Ramos (cell line): ENCODE results near the gene MRPS18A.
"Not testable (repeated sequence)": the region's sequence is repeated elsewhere in the genome, so short reads cannot be mapped to it uniquely, and the experiment has no call there.

Experiments used
- in situ Hi-C: fragments of 300-500 bp; cut with MboI; formaldehyde crosslinking; loops from one replicate; pipeline ENCODE4 v1.14.3; 2022; ENCODE audit warnings: low sequenced_read_pairs; ENCODE audit not compliant: unreplicated experiment

The MRPS18A gene

DNA sequence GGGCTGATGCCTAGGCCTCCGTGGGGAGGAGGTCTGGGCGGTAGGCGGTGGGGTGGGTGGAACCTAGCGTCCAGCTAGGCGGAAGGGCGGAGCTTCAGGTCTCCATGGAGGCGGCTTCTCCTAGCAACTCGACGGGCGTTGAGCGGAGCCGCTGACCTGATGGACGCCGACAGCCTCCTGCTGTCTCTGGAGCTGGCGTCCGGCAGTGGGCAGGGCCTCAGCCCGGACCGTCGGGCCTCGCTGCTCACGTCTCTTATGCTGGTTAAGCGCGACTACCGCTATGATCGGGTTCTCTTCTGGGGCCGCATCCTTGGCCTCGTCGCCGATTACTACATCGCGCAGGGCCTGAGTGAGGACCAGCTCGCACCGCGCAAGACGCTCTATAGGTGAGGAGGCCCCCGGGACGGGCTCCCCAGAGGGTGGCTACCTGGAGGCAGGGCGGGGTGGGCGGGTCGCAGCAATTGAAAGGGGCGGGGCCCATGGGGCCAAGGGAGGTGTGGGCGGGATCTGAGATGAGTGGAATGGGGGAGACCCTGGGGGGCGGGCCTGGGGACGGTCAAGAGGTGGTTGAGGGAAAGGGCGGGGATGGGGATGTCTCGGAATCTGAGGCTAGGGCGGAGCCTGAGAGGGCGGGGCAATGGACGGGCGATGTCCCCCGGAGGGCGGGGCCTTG is 42.5 kb downstream of the MRPS18A start, which contains the start of gene RSPH9:
Gene RSPH9 (plus strand): TSS at position 97 of the 673 bp plus-strand sequence. CDS start 63 bp downstream, at position 160.
- in situ Hi-C loops: no loop called here

GRCh38 chr6:43639984-43640800 is 47.4 kb downstream of the MRPS18A start:
- in situ Hi-C loops: no loop called here

- in situ Hi-C loops: no loop called here
Observed at GRCh38 chr6:43636308-43636659, 51.3 kb downstream of the MRPS18A start.

GRCh38 chr6:43635387-43636307 is 51.9 kb downstream of the MRPS18A start, which contains the start of gene MAD2L1BP:
TSS of gene MAD2L1BP (plus strand) at chr6:43635840. CDS start at chr6:43635876, 36 bp downstream.
- in situ Hi-C loops: no loop called here

DNA sequence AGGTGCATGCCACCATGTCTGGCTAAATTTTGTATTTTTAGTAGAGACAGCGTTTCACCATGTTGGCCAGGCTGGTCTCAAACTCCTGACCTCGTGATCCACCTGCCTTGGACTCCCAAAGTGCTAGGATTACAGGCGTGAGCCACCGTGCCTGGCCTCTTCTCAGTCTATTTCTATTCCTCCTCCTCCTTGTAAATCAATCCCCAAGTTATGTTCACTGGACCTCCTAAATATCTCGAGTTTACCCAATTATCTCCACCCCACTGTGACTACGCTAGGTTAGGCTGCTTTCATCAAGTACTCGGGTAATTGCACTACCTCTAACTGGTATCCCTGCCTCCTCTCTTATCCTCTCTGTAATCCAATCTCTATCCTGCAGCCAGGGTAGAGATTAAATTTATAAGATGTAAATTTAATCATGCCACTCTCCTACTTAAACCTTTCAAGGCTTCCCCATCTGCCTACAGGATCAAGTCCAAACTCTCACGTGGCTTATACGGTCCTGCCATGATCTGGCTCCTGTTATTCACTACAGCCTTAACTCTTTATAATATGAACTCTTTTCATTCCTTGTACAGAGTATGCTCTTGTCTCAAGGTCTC is 52.8 kb downstream of the MRPS18A start:
- in situ Hi-C loops: no loop called here

- in situ Hi-C loops: not testable (repeated sequence)
Observed at GRCh38 chr6:43633002-43633401, 54.6 kb downstream of the MRPS18A start.

GRCh38 chr6:43630980-43631619 is 56.5 kb downstream of the MRPS18A start:
- in situ Hi-C loops: no loop called here

GRCh38 chr6:43629505-43630300 is 57.9 kb downstream of the MRPS18A start:
- in situ Hi-C loops: no loop called here

DNA sequence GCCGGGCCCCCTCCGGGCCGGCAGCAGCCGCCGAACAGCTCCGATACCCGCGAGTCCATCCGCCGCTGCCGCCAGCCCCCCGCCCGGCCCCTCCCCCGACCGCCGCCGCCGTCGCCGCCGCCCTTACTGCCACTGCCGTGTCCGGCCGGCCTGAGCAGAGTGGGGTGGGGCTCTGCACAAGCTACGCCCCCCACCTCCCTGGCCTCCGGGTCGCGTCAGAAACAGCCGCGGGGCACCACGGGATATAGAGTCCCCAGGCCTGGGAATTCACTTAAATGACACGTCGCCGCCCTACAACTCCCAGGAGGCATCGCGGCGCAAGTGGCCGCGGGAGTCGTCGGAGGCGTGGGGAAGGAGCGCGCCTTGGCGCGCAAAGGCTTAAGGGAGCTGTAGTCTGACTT is 58.5 kb downstream of the MRPS18A start, which contains the start of gene GTPBP2:
Gene GTPBP2 (minus strand): TSS at position 161 of the 401 bp plus-strand sequence. CDS start 102 bp downstream, at position 59.
- in situ Hi-C loops: no loop called here

GRCh38 chr6:43628393-43629103 is 59.0 kb downstream of the MRPS18A start:
- in situ Hi-C loops: no loop called here

- in situ Hi-C loops: no loop called here
Observed at GRCh38 chr6:43627008-43627825, 60.4 kb downstream of the MRPS18A start.

DNA sequence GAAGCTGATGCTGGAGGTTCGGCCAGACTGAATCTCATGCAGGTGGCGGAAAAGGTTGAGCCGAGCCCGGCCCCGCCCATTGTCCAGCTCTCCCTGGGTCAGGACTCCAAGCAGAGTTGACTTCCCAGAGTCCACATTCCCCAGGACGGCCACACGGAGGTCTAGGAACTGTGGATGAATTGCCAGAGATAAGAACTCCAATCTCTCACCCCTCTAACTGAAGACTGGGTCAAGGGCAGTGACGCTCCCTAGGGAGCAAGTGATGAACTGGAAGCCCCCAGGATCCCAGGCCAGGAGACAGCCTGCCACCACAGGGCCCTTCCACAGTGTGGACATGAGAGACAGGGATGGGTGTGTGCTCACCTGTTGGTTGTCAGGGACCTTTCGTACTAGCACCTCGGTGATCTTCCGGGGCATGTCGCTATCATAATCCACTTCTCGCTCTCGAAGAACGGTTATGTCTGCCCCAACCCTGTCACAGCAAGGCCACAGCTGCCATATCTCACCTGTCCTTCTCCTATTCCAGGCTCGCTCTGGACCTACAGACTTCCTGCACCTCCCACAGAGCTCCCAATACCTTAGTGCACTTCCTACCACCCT is 62.1 kb downstream of the MRPS18A start:
- in situ Hi-C loops: no loop called here

DNA sequence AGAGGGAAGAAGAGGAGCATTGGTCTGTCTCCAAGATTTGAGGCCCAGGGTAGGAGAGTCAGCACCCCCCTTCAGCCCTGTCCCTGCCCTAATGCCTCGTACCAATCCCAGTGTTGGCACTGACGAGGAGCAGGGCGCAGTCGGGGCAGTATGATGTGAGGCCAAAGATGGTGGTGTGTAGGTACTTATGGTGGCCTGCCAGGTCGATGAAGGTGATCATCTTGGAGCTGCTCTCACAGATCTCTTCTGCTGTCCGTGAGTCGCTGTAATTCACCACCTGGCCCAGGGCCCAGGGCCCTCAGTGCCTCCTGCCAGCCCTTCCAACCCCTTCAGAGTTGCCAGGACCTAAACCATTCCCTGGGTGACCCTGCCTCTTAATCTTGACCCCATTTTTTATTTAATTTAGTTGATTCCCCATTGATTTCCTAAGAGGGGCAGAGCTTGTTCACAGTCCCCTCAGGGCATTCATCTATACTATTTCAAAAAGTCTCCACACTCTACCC is 62.8 kb downstream of the MRPS18A start:
- in situ Hi-C loops: no loop called here

- in situ Hi-C loops: no loop called here
Observed at GRCh38 chr6:43623880-43624785, 63.5 kb downstream of the MRPS18A start.

DNA sequence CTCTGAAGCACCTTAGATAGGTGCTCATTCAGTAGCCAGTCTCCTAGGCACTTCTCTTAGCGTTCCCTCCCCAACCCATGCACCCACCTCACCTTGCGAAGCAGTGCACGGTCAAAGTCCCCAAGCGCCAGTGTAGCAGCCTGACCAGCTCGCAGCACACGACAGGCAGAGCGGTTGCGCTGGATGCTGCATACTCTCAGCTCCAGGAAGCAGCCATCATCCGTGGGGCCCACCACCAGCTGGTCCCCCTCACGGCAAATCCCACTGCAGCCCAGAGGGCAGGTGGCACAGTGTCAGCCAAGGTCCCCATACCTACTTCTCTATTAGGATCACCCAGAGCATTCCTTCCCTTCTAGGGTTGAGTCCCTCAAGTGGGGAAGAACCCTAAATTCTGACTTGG is 65.0 kb downstream of the MRPS18A start:
- in situ Hi-C loops: no loop called here

- in situ Hi-C loops: no loop called here
Observed at GRCh38 chr6:43621836-43622180, 65.8 kb downstream of the MRPS18A start.
